GM19035 (cell line): ENCODE results near the gene HEYL.
A peak's percentile ranks its signal among the peaks of the same experiment; 100 is the strongest.
"Not testable (repeated sequence)": the region's sequence is repeated elsewhere in the genome, so short reads cannot be mapped to it uniquely, and the experiment has no call there.

ENCODE experiments used
- ATAC-seq: cut with Tn5 transposase; IDR thresholded peaks from one replicate; pipeline ENCODE4 v1.9.1; 2021; ENCODE audit not compliant: unreplicated experiment

The HEYL gene

GRCh38 chr1:39613250-39613649, 26.2 kb downstream of the HEYL start:
- no peak for ATAC-seq

- no peak for ATAC-seq
Observed at GRCh38 chr1:39609618-39610331, 29.7 kb downstream of the HEYL start.

- no peak for ATAC-seq
Observed at GRCh38 chr1:39608921-39609320, 30.5 kb downstream of the HEYL start.

GRCh38 chr1:39603677-39604076, 35.8 kb downstream of the HEYL start:
- not testable (repeated sequence) for ATAC-seq

GRCh38 chr1:39601667-39602255, 37.7 kb downstream of the HEYL start:
- not testable (repeated sequence) for ATAC-seq

- ATAC-seq: no peak
Observed at GRCh38 chr1:39596163-39596562, 43.3 kb downstream of the HEYL start.

GRCh38 chr1:39593386-39593785, 46.1 kb downstream of the HEYL start:
- no peak for ATAC-seq

GRCh38 chr1:39592069-39592468, 47.4 kb downstream of the HEYL start:
- ATAC-seq: no peak

- no peak for ATAC-seq
Observed at GRCh38 chr1:39590546-39590945, 48.9 kb downstream of the HEYL start.

- ATAC-seq: no peak
Observed at GRCh38 chr1:39585933-39586332, 53.5 kb downstream of the HEYL start.

GRCh38 chr1:39576016-39576657, 63.3 kb downstream of the HEYL start:
- ATAC-seq: peak; percentile 51

- ATAC-seq: no peak
Observed at GRCh38 chr1:39575191-39576015, 64.0 kb downstream of the HEYL start.

- ATAC-seq: no peak
Observed at GRCh38 chr1:39574646-39575045, 64.8 kb downstream of the HEYL start.
